CD4-positive, alpha-beta T cell treated with Interleukin-6 at 100 ng/mL for 8 hours (primary cell): ENCODE data around the gene CYP4F11.
"Not testable (repeated sequence)": the region's sequence is repeated elsewhere in the genome, so short reads cannot be mapped to it uniquely, and the experiment has no call there.

ENCODE experiments used
- DNase-seq: peaks from one replicate; pipeline ENCODE4 v3.0.0-alpha.2; 2020; ENCODE audit warnings: mixed read lengths, low spot score

CYP4F11 gene

GRCh38 chr19:15934332-15935078 lies at the start of gene CYP4F11:
TSS of gene CYP4F11 (minus strand) at chr19:15934529. CDS start at chr19:15934408, 121 bp downstream.
- no peak for DNase-seq

DNA sequence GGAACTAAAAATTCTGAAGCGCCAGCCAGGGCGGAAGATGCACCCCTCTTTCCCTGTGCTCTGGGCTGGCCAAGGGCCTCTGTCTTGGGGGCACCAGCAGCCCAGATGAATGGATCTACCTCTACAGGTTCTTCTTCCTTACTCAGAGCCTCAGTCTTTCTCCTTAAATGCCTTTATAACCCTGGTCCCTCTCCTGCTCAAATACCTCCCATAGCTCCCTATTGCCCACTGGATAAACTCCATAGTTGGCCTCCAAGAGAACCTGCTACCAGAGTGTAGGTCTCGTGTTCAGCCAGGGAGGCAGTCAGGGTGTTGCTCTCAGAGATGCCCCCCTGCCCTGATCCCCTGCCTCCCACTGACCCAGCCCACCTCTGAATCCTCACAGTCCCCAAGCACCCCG lies 45.0 kb upstream of the CYP4F11 start:
- DNase-seq = no peak

DNA sequence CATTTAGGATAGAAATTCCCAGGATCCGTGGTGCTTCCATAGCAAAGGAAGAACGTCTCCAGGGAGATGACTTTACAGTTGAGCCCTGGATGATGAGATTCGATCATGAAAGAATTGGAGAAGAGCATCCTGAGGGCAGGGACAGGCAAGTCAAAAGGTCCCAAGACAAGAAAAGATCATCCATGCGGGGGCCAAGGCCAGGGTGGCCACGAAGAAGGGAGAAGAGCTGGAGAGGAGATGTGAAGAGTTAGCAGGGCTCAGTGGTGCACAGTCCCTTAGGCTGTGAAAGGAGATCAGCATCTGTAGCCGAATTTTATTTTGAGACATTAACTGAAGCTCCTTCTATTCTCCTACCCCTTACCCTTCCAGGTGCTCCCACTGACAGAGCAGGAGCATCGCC lies 43.4 kb upstream of the CYP4F11 start:
- DNase-seq = no peak

DNA sequence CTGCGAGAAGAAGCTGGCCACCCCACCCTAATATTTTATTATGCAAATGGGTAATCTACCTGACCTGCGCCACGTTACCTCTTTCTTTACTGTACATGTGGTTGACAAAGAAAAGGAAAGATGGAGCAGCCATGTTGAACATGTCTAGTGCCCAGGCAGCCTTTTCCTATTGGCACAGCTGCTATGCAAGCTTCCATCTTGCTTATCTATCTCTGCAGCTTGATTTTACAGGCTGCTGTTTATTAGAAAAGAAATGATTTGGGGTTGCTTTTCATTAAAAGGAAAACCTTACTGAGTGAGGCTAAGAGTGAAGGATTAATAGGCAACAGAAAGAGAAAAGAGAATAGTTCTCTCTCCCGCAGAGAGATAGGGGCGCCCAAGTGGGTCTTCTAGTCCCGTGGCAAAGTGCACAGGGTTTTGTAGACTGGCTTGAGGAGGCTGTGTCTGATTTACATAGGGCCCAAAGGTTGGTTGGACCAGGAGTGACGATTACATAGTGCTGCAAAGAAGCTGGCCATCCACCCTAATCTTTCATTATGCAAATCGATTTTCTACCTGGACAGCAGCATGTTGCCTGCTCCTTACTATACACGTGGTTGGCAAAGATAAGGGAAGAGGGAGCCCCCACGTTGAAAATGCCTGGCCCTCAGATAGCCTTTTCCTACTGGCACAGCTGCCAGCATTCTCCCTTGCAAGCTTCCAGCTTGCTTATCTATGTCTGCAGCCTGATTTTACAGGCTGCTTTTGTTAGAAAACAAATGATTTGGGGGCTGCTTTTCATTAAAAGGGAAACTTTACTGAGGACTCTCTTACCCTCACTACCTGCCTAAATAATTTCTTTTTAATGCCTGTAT lies 42.7 kb upstream of the CYP4F11 start:
- no peak for DNase-seq

- no peak for DNase-seq
Measured at GRCh38 chr19:15974856-15975255, 40.5 kb upstream of the CYP4F11 start.

- DNase-seq = not testable (repeated sequence)
Measured at GRCh38 chr19:15972043-15972442, 37.7 kb upstream of the CYP4F11 start.

GRCh38 chr19:15971224-15971780 lies 37.0 kb upstream of the CYP4F11 start:
- no peak for DNase-seq

DNA sequence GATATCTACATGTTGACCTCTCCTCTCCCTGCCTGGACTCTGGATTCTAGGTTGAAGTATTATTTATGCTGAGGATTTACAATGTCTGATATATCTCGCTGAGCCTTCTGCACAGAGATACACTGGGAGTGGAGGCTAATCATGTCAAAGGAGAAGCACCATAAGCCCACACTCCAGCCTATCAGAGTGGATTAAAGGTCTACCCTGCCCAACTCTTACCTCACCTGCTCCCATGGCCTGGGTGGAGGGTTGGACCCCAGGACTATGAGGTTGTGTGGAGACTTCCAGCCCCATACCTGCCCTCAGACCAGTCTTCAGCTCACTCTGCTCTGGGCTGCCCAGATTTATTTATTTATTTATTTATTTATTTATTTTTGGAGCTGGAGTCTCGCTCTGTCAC lies 29.9 kb upstream of the CYP4F11 start:
- DNase-seq = no peak

- DNase-seq = no peak
Measured at GRCh38 chr19:15962319-15962718, 28.0 kb upstream of the CYP4F11 start.

DNA sequence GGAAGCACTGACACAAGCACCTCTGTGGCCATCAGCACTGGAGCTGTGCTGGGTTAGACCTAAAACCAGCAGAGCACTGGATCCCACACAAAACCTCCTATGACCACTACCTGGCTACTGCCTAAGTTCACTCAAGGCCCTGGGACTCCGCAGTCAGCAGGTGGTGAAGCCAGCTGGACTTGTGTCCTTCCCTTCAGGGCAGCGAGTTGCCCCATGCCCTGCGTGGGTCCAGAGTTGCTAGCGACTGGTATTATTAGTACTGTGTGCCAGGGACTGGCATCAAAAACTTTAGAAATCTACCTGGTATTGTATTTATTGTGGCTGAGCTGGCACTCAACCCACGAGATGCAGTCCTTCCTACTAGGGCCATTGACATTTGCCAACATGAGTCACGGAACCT lies 20.5 kb upstream of the CYP4F11 start:
- no peak for DNase-seq

- no peak for DNase-seq
Measured at GRCh38 chr19:15948223-15949058, 14.1 kb upstream of the CYP4F11 start, which contains the start of gene OR10H4. TSS of gene OR10H4 (plus strand) at chr19:15949008. CDS start at chr19:15949008, 0 bp downstream.

DNA sequence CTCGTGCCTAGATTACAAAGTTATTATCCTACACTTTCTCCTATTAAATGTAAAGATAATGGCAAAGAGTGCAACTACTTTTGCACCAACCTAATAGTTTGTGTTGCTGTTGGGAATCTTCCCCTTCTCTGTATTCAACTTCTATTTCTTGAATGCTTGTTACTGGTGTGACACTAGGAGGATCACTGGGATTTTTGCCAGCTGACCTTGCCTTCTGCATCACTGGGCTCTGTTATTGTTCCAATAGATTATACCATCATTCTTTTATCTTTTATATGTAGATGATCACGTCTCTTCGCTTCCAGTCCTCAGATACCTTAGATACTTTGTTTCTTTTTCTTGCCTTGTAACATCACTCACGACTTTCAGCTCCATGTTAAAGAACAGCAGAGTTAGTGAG lies 11.0 kb upstream of the CYP4F11 start:
- DNase-seq = no peak

DNA sequence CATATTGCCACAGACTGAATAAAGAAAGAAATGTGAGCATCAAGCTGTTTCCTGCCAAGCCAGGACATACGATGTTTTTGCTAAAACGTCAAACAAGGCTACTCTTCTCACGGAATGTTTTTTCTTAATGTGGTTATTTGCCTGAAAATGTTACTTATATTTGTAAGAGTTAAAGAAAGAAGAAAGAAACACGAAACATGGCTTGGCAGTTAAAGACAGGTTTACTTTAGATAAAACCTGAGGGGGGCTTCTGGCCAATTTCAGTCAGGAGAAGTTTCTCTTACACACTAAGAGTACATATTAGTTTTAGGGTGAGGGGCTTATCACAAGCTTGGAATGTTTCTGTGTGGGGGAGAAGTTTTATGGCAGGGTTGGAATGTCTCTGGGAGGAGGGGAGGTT lies 10.1 kb upstream of the CYP4F11 start:
- DNase-seq = no peak

GRCh38 chr19:15937771-15938170 lies 3.4 kb upstream of the CYP4F11 start:
- no peak for DNase-seq

GRCh38 chr19:15936950-15937349 lies 2.6 kb upstream of the CYP4F11 start:
- DNase-seq = no peak

DNA sequence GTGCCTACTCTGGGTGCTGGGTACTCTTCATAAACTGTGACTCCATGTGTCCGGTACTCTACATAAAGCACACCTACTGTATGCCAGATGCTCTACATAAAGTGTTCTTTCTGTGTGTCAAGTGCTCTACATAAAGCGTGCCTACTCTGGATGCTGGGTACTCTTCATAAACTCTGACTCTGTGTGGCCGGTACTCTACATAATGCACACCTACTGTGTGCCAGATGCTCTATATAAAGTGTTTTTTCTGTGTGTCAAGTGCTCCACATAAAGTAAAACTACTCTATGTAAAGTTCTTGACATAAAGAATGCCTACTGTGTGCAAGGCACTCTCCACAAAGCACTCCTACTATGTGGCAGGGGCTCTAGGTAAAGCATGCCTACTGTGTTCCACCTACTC lies 1.8 kb upstream of the CYP4F11 start:
- no peak for DNase-seq

GRCh38 chr19:15935167-15935702 lies 906 bp upstream of the CYP4F11 start:
- no peak for DNase-seq

- not testable (repeated sequence) for DNase-seq
Measured at GRCh38 chr19:15933761-15934331, 483 bp downstream of the CYP4F11 start.

DNA sequence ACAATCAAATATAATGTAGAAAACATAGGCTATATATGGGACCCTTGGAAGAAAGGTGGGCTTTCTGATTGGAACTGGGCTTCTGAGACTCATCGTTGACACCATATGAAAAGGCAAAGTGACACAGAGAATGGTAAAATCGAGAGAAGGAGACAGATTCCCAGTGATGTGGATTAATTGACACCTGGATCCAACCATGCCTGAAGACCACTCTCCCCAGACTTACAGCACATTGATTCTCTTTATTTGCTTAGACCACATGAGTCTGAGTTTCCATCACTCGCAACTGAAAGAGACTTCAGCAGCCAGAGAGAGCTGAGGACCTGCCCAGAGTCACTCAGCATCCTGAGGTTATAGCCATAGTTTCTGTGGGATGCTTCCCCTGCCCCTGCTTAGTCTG lies 6.0 kb downstream of the CYP4F11 start:
- DNase-seq = no peak

DNA sequence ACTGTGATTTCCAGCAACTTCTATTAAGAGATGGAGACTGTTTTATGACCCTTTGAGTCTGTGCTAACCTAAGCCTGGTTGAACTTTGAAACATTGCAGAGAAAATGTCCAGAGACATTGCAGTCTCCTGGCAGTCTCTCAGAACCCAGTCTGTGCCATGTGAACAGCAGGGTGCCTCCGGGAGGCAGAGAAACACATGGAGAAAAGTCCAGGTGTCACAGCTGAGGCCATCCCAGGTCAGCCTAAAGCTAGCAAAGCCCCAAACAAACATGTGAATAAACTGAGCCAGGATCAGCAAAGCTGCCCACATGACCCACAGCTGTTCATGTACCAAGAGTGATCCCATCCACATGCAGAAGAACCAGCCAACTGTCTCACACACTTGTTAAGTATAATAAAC lies 7.8 kb downstream of the CYP4F11 start:
- no peak for DNase-seq

GRCh38 chr19:15923702-15924101 lies 10.6 kb downstream of the CYP4F11 start:
- DNase-seq = no peak
